Vagina (tissue), 2 donors: Measurements from ENCODE around the gene SNED1. TPM values are rescaled to one million over a fixed set of nuclear protein-coding genes. Genes with fewer than 3 reads are reported as not detected.

Source experiments
- DNase-seq, 2 donors: peaks; one replicate each; pipeline ENCODE4 v3.0.0-alpha.2; 2017; ENCODE audit errors: extremely low spot score in 2 of 2
- H3K27ac ChIP-seq: fragments of 200-600 bp; sonication (generic); one replicate; pipeline ENCODE4 v1.5.1; 2019
- H3K27me3 ChIP-seq: fragments of 200-600 bp; sonication (generic); one replicate; pipeline ENCODE4 v1.5.1; 2019
- H3K36me3 ChIP-seq, 2 donors: fragments of 200-600 bp; sonication (generic); one replicate each; pipeline ENCODE4 v1.5.1; 2017 to 2019
- H3K4me1 ChIP-seq: fragments of 200-600 bp; sonication (generic); one replicate; pipeline ENCODE4 v1.5.1; 2019
- H3K4me3 ChIP-seq, 2 donors: fragments of 200-600 bp; sonication (generic); 1 replicate in 1 of 2; 2 replicates in 1 of 2; pipeline ENCODE4 v1.5.1; 2016 to 2019
- H3K9me3 ChIP-seq: fragments of 200-600 bp; sonication (generic); one replicate; pipeline ENCODE4 v1.5.1; 2019
- CTCF ChIP-seq, 3 experiments: fragments of 450-650 bp in 2 of 3; fragments of 200-600 bp in 1 of 3; sonication (generic) in 1 of 3; IDR thresholded peaks; one replicate each; pipeline ENCODE4 v1.5.1; 2017 to 2019; ENCODE audit warnings: antibody characterized with exemption in 3 of 3, mild to moderate bottlenecking in 2 of 3, moderate library complexity in 2 of 3
- POLR2A ChIP-seq, 2 donors: fragments of 450-650 bp; IDR thresholded peaks; one replicate each; pipeline ENCODE4 v1.6.1; 2017; ENCODE audit warnings: antibody characterized with exemption in 2 of 2, mild to moderate bottlenecking in 2 of 2, moderate library complexity in 2 of 2
- POLR2AphosphoS5 ChIP-seq, 2 donors: sonication (generic); formaldehyde crosslinking; IDR thresholded peaks; one replicate each; pipeline ENCODE4 v1.9.0; 2017; ENCODE audit warnings: antibody characterized with exemption in 2 of 2, mild to moderate bottlenecking in 2 of 2, low read depth in 1 of 2; ENCODE audit not compliant: insufficient read depth in 1 of 2
- intact Hi-C: fragments of 100-400 bp; cut with DNase I; formaldehyde crosslinking; loops from one replicate; pipeline ENCODE4 v1.15.1; 2023
- total RNA-seq: library from RNA; depleted of rRNA; stranded (reverse); fragments of >200 nt; gene quantifications from one replicate; pipeline ENCODE4 v1.2.3, GENCODE V29; 2016

The SNED1 gene
- total RNA-seq, 1 donor from 2014 or later: 55.5 TPM

- Histone ChIP-seq H3K36me3 (no peaks in the 10 kb centered on the region), H3K9me3 (no peaks in the 10 kb centered on the region), H3K4me3 (no peak overlapping the region), H3K27ac (no peak overlapping the region), H3K27me3 (no peaks in the 10 kb centered on the region), H3K4me1 (no peaks in the 10 kb centered on the region)
- no peak for TF ChIP-seq CTCF (IDR thresholded peaks at IDR 0.05)
- no peak for TF ChIP-seq POLR2A (IDR thresholded peaks at IDR 0.05)
- TF ChIP-seq POLR2AphosphoS5 (IDR thresholded peaks at IDR 0.05; ENCODE audit: insufficient read depth in 1 of 2, low read depth in 1 of 2): no peak
- no peak for DNase-seq
- intact Hi-C loops: no loop called here
These were observed 139.1 kb downstream of the SNED1 start for GRCh38 chr2:241137276-241138190.

GRCh38 chr2:241138471-241138870, 140.1 kb downstream of the SNED1 start:
- intact Hi-C loops: no loop called here
- Histone ChIP-seq H3K4me3 (no peak overlapping the region), H3K4me1 (no peaks in the 10 kb centered on the region), H3K27ac (no peak overlapping the region), H3K9me3 (no peaks in the 10 kb centered on the region), H3K27me3 (no peaks in the 10 kb centered on the region), H3K36me3 (no peaks in the 10 kb centered on the region)
- no peak for DNase-seq
- TF ChIP-seq POLR2AphosphoS5 (IDR thresholded peaks at IDR 0.05; ENCODE audit: insufficient read depth in 1 of 2, low read depth in 1 of 2) (no peak), CTCF (IDR thresholded peaks at IDR 0.05) (no peak), POLR2A (IDR thresholded peaks at IDR 0.05) (no peak)

- intact Hi-C loops: no loop called here
- no peak for DNase-seq
- H3K9me3 ChIP-seq: no peaks in the 10 kb centered on the region
- H3K4me3 ChIP-seq: no peak overlapping the region
- TF ChIP-seq POLR2A (IDR thresholded peaks at IDR 0.05) (no peak), CTCF (IDR thresholded peaks at IDR 0.05) (no peak), POLR2AphosphoS5 (IDR thresholded peaks at IDR 0.05; ENCODE audit: insufficient read depth in 1 of 2, low read depth in 1 of 2) (no peak)
- H3K4me1 ChIP-seq: no peaks in the 10 kb centered on the region
- H3K27ac ChIP-seq: no peak overlapping the region
- no peaks in the 10 kb centered on the region for H3K36me3 ChIP-seq
- no peaks in the 10 kb centered on the region for H3K27me3 ChIP-seq
These were observed 141.4 kb downstream of the SNED1 start for GRCh38 chr2:241139531-241140444.

- H3K27ac ChIP-seq: no peak overlapping the region
- no peaks in the 10 kb centered on the region for H3K9me3 ChIP-seq
- H3K27me3 ChIP-seq: no peaks in the 10 kb centered on the region
- TF ChIP-seq POLR2AphosphoS5 (IDR thresholded peaks at IDR 0.05; ENCODE audit: insufficient read depth in 1 of 2, low read depth in 1 of 2) (no peak), CTCF (IDR thresholded peaks at IDR 0.05) (no peak), POLR2A (IDR thresholded peaks at IDR 0.05) (no peak)
- H3K4me3 ChIP-seq: no peak overlapping the region
- no peaks in the 10 kb centered on the region for H3K36me3 ChIP-seq
- no peak for DNase-seq
- no peaks in the 10 kb centered on the region for H3K4me1 ChIP-seq
- intact Hi-C loops: no loop called here
These were observed 142.0 kb downstream of the SNED1 start for GRCh38 chr2:241140445-241140840.
